HuH-7 (cell line): ENCODE data around the gene MUC15.

Experiments used
- DNase-seq: peaks from one replicate; pipeline ENCODE4 v3.0.0; 2011; ENCODE audit warnings: low spot score

The MUC15 gene

DNA sequence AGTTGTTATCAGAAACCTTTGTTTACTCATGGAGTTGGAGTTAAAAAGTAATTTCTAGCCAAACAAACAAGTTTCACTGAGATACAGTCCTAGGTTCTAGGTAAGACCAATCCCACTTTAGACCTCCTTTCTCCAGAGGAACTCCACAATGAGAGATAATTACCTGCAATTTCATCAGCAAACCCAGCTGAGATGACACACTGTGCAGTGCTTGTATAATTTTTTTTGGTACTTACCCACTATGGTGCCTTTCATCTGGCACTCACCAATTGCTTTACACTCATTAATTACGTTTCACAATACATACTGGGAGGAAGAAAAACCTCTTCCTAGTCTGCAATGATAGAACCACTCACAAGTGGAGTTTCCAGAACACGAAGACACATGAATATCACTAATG lies 1.8 kb upstream of the MUC15 start:
- DNase-seq: no peak

DNA sequence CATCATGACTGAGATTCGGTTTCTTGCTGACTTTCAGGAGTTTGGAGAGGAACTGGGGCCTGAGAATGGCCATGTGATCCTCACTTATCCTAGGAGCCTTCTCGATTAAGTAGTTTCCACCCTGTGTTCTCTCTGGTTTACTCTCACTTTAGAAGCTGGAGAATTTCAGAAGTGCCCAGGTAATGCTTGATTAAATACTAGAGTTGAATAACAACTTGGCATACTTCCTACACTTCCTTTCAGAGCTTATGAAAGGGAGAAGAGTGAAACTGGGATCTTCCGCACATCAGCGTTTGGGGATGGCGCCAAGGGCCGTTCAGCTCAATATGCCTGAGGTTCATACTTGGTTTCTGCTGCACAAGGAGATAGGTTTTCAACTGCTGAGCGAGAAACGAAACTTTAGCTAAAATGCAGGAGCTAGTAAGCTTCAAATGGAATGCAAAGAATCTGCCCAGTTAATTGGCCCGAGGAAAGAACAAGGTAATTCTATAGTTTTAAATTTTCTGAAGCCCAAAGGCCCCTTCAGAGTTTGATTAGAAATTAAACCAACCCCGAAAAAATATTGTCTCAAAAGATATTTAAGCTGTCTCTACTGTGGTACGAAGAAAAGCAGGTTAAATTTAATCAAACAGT lies 823 bp upstream of the MUC15 start:
- no peak for DNase-seq

DNA sequence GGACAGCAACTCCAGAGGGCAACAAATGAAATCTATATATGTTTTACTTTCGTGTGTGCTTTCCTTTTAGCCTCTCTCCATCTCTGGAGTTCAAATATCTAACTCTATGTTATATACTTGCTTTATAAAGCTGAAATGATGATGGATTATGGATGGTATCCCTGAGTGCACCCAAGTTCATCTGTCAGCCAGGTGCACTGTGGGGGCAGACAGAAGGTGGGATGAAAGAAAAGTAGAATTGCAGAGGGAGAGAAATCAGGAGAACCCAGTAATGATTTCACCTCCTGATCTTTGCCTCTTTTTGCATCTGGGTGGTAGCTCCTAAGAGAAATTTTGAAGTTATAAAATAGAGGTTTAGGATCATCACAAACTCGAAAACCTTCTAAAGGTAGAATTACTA lies 2.4 kb downstream of the MUC15 start:
- DNase-seq: no peak

DNA sequence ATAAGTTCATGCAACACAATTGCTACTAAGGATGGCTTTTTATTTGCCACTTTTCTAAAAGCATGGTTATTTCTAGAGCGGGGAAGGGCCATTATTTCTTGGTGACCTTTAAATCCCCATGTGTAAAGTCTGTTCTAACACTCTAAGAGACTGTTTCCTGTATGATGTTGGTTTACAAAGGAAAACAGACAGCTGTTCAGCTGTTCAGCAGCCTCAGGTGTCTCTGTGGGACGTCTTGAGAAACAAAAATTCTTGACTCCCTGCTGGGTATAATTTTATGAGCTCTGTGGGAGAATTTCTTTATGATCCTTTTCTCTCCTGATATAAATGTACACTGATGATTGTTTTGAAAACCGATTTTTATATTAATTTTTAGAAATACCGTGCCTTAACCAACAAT lies 13.9 kb downstream of the MUC15 start:
- no peak for DNase-seq

DNA sequence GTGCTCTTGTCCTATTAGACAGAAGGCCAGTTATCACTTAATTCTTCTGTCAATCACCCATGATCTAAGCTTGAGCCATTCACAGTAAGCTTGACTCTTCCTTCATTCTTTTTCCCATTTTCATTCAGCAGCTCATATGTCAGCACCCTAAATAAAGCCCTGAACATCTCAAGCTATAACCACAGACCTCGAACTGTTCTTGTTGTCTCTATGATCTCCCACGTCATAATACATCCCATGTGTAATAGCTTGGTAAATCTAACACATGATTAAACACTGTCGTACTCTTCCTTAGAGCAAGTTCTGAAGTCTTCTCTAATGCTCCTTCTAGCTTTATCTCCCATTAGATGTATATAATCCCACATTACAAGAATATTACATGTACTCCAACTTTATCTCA lies 14.4 kb downstream of the MUC15 start:
- no peak for DNase-seq

GRCh38 chr11:26556582-26556981 lies 15.5 kb downstream of the MUC15 start:
- DNase-seq: no peak

DNA sequence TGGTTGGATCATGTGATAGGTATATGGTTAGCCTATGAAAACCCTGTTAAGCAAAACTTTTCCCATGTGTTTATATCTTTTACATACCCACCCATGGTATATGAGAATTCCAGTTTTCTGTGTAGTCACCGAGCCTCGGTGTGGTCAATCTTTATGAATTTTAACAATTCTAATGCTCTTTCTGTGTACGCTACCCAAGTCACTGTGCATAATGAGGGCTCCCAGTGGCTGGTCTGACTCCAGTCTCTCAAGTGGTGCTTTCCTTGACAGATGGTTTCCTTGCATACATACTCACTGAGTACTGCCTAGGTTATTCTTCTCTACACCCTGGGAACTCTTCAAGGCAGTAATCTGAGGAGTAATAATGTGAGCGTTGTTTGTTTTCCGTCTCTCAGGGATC lies 17.6 kb downstream of the MUC15 start:
- DNase-seq: no peak

DNA sequence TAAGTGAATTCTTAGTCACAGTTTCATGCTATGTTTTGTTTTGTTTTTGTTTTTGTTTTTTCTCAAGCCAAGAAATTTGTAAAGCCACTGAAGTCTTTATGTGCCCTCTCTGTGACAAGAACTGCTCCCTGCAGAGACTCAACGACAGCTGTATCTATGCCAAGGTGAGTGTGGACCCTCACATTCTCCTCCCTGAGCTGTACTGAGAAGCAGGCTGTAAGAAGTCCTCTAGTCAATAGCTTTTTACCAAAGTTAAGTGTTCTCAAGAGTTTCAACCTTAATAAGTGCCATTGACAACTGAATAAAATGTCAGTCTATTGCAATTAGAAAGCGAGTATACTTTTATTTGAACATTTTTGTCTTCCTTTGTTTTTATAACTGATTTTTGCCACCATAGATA lies 18.9 kb downstream of the MUC15 start:
- no peak for DNase-seq

DNA sequence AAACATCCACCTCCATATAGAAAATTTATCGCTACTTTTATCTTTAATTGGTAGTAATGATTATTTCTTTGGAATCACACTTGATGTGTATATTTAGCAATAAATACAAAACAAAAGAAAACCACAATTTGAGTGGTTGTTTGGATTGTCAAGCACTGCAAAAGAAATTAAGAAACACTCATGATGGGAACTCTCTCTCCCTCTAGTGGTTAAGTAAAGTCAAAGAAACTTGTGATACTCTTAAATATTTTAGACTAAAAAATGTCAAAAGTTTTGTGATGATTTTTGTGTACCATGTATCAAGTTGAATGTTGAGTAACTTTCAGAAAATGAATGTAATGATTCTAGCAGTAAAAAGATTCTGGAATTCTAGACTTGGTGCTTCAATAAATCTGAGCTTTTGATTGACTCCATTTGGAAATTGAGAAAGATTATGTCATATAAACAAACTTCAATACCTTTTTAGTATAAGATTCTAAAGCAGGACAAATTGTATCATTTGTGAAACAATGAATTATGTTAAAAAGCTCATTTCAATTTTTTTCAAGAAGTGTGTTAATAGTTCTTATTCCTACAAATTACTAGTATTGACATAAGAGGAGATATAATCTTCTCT lies 20.8 kb downstream of the MUC15 start:
- no peak for DNase-seq

- no peak for DNase-seq
These were observed 22.0 kb downstream of the MUC15 start for GRCh38 chr11:26550022-26550421.

DNA sequence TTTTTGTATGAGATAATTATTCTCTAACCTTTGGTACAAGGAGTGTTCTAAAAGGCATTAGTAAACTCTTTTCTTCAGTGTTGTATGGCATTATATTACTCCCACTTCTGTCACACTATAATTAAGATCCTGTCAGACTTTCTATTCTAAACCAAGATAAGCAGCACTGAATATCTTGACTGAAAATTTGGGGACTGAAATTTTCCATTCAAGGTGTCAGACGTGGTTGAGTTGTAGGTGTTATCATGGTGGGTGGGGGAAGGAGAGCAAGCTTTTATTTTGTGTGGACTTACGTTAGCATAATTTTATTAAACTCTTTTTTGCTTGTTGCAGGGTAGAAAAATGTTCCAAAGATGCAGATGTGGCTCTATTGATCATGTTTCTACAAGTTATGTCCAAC lies 22.9 kb downstream of the MUC15 start:
- no peak for DNase-seq

DNA sequence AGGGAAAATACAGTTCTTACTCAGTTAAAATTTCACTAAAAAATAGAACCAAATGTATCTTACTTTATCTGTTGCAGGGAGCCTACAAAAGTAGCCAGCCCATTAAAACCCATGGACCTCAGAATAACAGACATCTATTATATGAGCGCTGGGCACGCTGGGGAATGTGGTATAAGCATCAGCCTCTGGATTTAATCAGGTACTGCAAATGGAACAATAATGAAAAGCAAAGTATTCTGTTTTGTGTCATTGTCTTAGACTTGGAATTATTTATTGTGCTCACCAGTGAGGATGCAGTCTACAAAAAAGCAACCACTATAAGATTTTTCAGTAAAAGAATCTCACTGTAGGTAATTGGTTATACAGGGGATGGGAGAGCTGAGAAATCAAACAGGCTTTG lies 30.2 kb downstream of the MUC15 start:
- DNase-seq: no peak

- no peak for DNase-seq
These were observed 32.5 kb downstream of the MUC15 start for GRCh38 chr11:26539517-26539916.

DNA sequence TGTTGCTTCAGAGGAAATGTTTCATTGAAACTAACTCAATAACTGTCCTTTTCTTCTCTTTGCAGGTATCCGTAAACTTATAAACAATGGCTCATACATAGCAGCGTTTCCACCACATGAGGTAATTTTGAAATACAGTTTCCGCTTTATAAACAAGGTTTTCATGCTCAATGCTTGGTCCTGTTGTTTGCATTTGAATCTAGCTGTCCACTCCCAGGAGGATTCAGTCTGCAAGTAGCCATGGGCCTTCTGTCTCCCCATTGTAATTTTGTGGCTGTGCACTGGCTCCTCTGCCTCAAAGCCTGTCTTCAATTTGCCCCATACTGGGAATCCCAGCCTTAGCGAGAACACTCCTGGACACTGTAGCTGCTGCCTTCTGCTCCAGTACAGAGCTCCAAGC lies 34.7 kb downstream of the MUC15 start:
- no peak for DNase-seq

- no peak for DNase-seq
These were observed 44.4 kb downstream of the MUC15 start for GRCh38 chr11:26527685-26528084.

GRCh38 chr11:26522912-26523610 lies 49.0 kb downstream of the MUC15 start:
- no peak for DNase-seq

GRCh38 chr11:26519469-26519868 lies 52.6 kb downstream of the MUC15 start:
- no peak for DNase-seq

DNA sequence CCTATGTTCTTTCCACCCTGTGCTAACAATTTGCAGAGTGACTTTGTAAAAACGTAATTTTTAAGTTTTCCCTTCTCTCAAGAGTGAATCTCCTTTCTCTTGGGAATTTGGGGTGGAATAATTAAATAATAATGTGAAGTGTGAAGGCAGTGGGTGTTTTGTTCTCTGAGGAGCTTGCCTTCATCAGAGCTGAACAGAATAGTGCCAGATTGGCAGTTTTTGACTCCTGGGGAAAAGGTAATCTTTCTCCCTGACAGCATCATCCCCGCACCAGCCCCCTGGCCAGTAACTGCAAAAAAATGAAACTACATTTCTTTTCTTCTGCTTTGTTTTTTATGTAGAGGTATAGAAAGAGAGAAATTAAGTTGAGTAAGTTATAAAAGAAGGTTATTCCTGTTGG lies 59.9 kb downstream of the MUC15 start:
- DNase-seq: no peak

- no peak for DNase-seq
These were observed 61.3 kb downstream of the MUC15 start for GRCh38 chr11:26510756-26511155.

DNA sequence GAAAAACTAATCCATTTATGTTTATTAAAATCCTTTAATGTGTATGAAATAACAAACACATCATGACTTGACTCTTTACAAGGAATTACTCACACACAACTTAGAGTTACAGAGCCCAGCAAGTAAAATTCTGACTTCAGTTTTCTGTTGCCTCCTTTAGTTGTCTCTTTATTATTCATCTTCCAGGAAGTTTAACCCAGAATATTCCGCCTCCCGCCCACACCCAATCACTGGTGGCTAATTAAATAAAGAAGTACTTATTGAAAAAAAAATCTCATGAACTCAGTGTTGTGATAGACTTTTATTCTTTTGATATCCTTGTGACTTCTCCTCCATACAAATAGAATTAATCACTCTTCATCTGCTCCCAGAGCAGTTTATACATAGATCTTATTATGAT lies 61.9 kb downstream of the MUC15 start:
- no peak for DNase-seq
